Suppressor macrophage (primary cell): ENCODE results near the gene TBX2.

Experiments
- DNase-seq, 4 experiments: peaks; one replicate each; pipeline ENCODE4 v3.0.0-alpha.2; 2020 to 2022

Gene TBX2

GRCh38 chr17:61387511-61388305, 11.9 kb upstream of the TBX2 start:
- DNase-seq, result no peak

- DNase-seq, result no peak
Measured at GRCh38 chr17:61388561-61389356, 10.9 kb upstream of the TBX2 start.

- peak; percentile 46 to 80 (median 57) for DNase-seq
Measured at GRCh38 chr17:61389670-61390478, 9.8 kb upstream of the TBX2 start.

- no peak for DNase-seq
Measured at GRCh38 chr17:61390479-61390791, 9.2 kb upstream of the TBX2 start.

- no peak for DNase-seq
Measured at GRCh38 chr17:61391595-61392291, 7.9 kb upstream of the TBX2 start.

- DNase-seq, result no peak
Measured at GRCh38 chr17:61392679-61393078, 7.0 kb upstream of the TBX2 start.

- DNase-seq, result peak in 1 of 4 experiments; percentile 30
Measured at GRCh38 chr17:61393550-61393903, 6.1 kb upstream of the TBX2 start.

GRCh38 chr17:61393904-61394629, 5.6 kb upstream of the TBX2 start:
- DNase-seq, result no peak

GRCh38 chr17:61394630-61395408, 4.8 kb upstream of the TBX2 start:
- no peak for DNase-seq

GRCh38 chr17:61395409-61395982, 4.1 kb upstream of the TBX2 start:
- DNase-seq, result no peak

GRCh38 chr17:61395983-61396585, 3.6 kb upstream of the TBX2 start:
- no peak for DNase-seq

- DNase-seq, result peak in 1 of 4 experiments; percentile 33
Measured at GRCh38 chr17:61396586-61397085, 3.0 kb upstream of the TBX2 start.

- DNase-seq, result no peak
Measured at GRCh38 chr17:61397086-61397842, 2.4 kb upstream of the TBX2 start.

GRCh38 chr17:61398721-61399130, 917 bp upstream of the TBX2 start:
- no peak for DNase-seq

GRCh38 chr17:61400066-61400716, 548 bp downstream of the TBX2 start:
- peak; percentile 46 to 86 (median 68) for DNase-seq

GRCh38 chr17:61400717-61401388, 1.2 kb downstream of the TBX2 start:
- no peak for DNase-seq

- no peak for DNase-seq
Measured at GRCh38 chr17:61401389-61402072, 1.9 kb downstream of the TBX2 start.
